ENCODE measurements around the gene ZBTB12.

GRCh38 chr6:31887173-31888007 is 14.5 kb downstream of the ZBTB12 start:
- TF ChIP-seq, protein P1, sequence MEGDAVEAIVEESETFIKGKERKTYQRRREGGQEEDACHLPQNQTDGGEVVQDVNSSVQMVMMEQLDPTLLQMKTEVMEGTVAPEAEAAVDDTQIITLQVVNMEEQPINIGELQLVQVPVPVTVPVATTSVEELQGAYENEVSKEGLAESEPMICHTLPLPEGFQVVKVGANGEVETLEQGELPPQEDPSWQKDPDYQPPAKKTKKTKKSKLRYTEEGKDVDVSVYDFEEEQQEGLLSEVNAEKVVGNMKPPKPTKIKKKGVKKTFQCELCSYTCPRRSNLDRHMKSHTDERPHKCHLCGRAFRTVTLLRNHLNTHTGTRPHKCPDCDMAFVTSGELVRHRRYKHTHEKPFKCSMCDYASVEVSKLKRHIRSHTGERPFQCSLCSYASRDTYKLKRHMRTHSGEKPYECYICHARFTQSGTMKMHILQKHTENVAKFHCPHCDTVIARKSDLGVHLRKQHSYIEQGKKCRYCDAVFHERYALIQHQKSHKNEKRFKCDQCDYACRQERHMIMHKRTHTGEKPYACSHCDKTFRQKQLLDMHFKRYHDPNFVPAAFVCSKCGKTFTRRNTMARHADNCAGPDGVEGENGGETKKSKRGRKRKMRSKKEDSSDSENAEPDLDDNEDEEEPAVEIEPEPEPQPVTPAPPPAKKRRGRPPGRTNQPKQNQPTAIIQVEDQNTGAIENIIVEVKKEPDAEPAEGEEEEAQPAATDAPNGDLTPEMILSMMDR (IDR thresholded peaks at IDR 0.05; ENCODE audit: control extremely low read depth in 1 of 3, insufficient read depth in 1 of 3, low read depth in 1 of 3, low read length in 3 of 3): no peak
- TF ChIP-seq HDAC2 (IDR thresholded peaks at IDR 0.05; ENCODE audit: borderline replicate concordance in 1 of 2, low read depth in 2 of 2, low read length in 2 of 2) (no peak), POLR2AphosphoS5 (IDR thresholded peaks at IDR 0.05; ENCODE audit: low read depth, low read length) (no peak), POLR2A (IDR thresholded peaks at IDR 0.05; ENCODE audit: control extremely low read depth in 1 of 2, low read depth in 2 of 2, low read length in 2 of 2) (no peak), ZNF274 (IDR thresholded peaks at IDR 0.05; ENCODE audit: borderline replicate concordance, extremely low read depth, low read length) (no peak), EZH2 (IDR thresholded peaks at IDR 0.05; ENCODE audit: low read depth, low read length, severe bottlenecking) (no peak), SRF (IDR thresholded peaks at IDR 0.05; ENCODE audit: low read depth, low read length) (no peak), GTF2F1 (IDR thresholded peaks at IDR 0.05; ENCODE audit: borderline replicate concordance, low read depth, low read length) (no peak), RAD21 (IDR thresholded peaks at IDR 0.05 in 1 of 2, conservative IDR thresholded peaks at IDR 0.05 in 1 of 2; ENCODE audit: low read depth in 2 of 2, low read length in 2 of 2) (no peak), EP300 (IDR thresholded peaks at IDR 0.05; ENCODE audit: borderline replicate concordance in 1 of 2, low read depth in 2 of 2, low read length in 2 of 2) (no peak), SIRT6 (IDR thresholded peaks at IDR 0.05; ENCODE audit: low read length) (no peak), NRF1 (IDR thresholded peaks at IDR 0.05; ENCODE audit: low read depth, low read length) (no peak), JUND (IDR thresholded peaks at IDR 0.05; ENCODE audit: low read length) (no peak)
